ENCODE results near the gene ATP2C2.

ATP2C2 gene

GRCh38 chr16:84366208-84366607 is 2.1 kb upstream of the ATP2C2 start:
- in situ Hi-C loops (cut with HindIII; ENCODE audit: low pct_ligation_motif_present, low sequenced_read_pairs) = no loop called here
- no peaks in the 10 kb centered on the region for H3K36me3 ChIP-seq (replicated peaks)
- no peak overlapping the region for H3K4me3 ChIP-seq (ENCODE audit: low read depth, low read length)
- no peak for DNase-seq
- no peak for TF ChIP-seq CTCF (IDR thresholded peaks at IDR 0.05; ENCODE audit: low read depth, low read length, missing control alignments)
- H3K27me3 ChIP-seq (replicated peaks) = peaks cover 39% of the 10 kb centered on the region
- no peak overlapping the region for H3K27ac ChIP-seq

- TF ChIP-seq CTCF (IDR thresholded peaks at IDR 0.05; ENCODE audit: low read depth, low read length, missing control alignments) = no peak
- Histone ChIP-seq H3K4me3 (ENCODE audit: low read depth, low read length) (no peak overlapping the region), H3K36me3 (replicated peaks) (no peaks in the 10 kb centered on the region), H3K27ac (no peak overlapping the region), H3K27me3 (replicated peaks) (peaks cover 45% of the 10 kb centered on the region)
- in situ Hi-C loops (cut with HindIII; ENCODE audit: low pct_ligation_motif_present, low sequenced_read_pairs) = no loop called here
- no peak for DNase-seq
Observed at GRCh38 chr16:84367297-84367680, 1.0 kb upstream of the ATP2C2 start.

- in situ Hi-C loops (cut with HindIII; ENCODE audit: low pct_ligation_motif_present, low sequenced_read_pairs) = no loop called here
- Histone ChIP-seq H3K4me3 (ENCODE audit: low read depth, low read length) (no peak overlapping the region), H3K27me3 (replicated peaks) (peaks cover 45% of the 10 kb centered on the region)
Observed at GRCh38 chr16:84367750-84368307, 509 bp upstream of the ATP2C2 start.

GRCh38 chr16:84369105-84369504 is 767 bp downstream of the ATP2C2 start:
- no peak for TF ChIP-seq CTCF (IDR thresholded peaks at IDR 0.05; ENCODE audit: low read depth, low read length, missing control alignments)
- Histone ChIP-seq H3K27ac (no peak overlapping the region), H3K4me3 (ENCODE audit: low read depth, low read length) (no peak overlapping the region), H3K36me3 (replicated peaks) (no peaks in the 10 kb centered on the region), H3K27me3 (replicated peaks) (peaks cover 45% of the 10 kb centered on the region)
- no peak for DNase-seq
- in situ Hi-C loops (cut with HindIII; ENCODE audit: low pct_ligation_motif_present, low sequenced_read_pairs) = no loop called here

More at GRCh38 chr16:84367750-84368307, 509 bp upstream of the ATP2C2 start:
- no peak overlapping the region for H3K27ac ChIP-seq
- DNase-seq = no peak
- no peak for TF ChIP-seq CTCF (IDR thresholded peaks at IDR 0.05; ENCODE audit: low read depth, low read length, missing control alignments)
- H3K36me3 ChIP-seq (replicated peaks) = no peaks in the 10 kb centered on the region

- in situ Hi-C loops (cut with HindIII; ENCODE audit: low pct_ligation_motif_present, low sequenced_read_pairs) = no loop called here
- TF ChIP-seq CTCF (IDR thresholded peaks at IDR 0.05; ENCODE audit: low read depth, low read length, missing control alignments) = no peak
- H3K27me3 ChIP-seq (replicated peaks) = peaks cover 45% of the 10 kb centered on the region
Observed at GRCh38 chr16:84369938-84370627, 1.7 kb downstream of the ATP2C2 start.

More at GRCh38 chr16:84369938-84370627, 1.7 kb downstream of the ATP2C2 start:
- H3K36me3 ChIP-seq (replicated peaks) = no peaks in the 10 kb centered on the region
- no peak for DNase-seq
- H3K4me3 ChIP-seq (ENCODE audit: low read depth, low read length) = no peak overlapping the region
- H3K27ac ChIP-seq = no peak overlapping the region

Data from brain microvascular endothelial cell (primary cell).